H9 (cell line): ENCODE measurements around the gene PDE1C. TPM values are rescaled to one million over a fixed set of nuclear protein-coding genes. Genes with fewer than 3 reads are reported as not detected.

Source experiments
- DNase-seq: peaks from one replicate; pipeline ENCODE4 v3.0.0-alpha.2; 2017
- H2AFZ ChIP-seq: one replicate; pipeline ENCODE4 v1.6.1; 2013; ENCODE audit warnings: mild to moderate bottlenecking, low read length, control low read depth, moderate library complexity
- H2AK5ac ChIP-seq: 2 replicates; pipeline ENCODE4 v1.6.1; 2013; ENCODE audit warnings: low read length, control low read depth, mixed read lengths; ENCODE audit not compliant: insufficient read length
- H2BK120ac ChIP-seq: one replicate; pipeline ENCODE4 v1.6.1; 2013; ENCODE audit warnings: low read depth, mild to moderate bottlenecking, low read length, control low read depth, inconsistent platforms; ENCODE audit not compliant: poor library complexity, severe bottlenecking
- H2BK12ac ChIP-seq: 2 replicates; pipeline ENCODE4 v1.6.1; 2013; ENCODE audit warnings: low read length, control low read depth, mixed read lengths, low read depth; ENCODE audit not compliant: insufficient read length
- H2BK15ac ChIP-seq: 2 replicates; pipeline ENCODE4 v1.6.1; 2013; ENCODE audit warnings: low read depth, low read length, control low read depth
- H2BK20ac ChIP-seq: one replicate; pipeline ENCODE4 v1.6.1; 2013; ENCODE audit warnings: low read depth, mild to moderate bottlenecking, low read length, control low read depth, inconsistent platforms; ENCODE audit not compliant: poor library complexity, severe bottlenecking
- H2BK5ac ChIP-seq: 2 replicates; pipeline ENCODE4 v1.6.1; 2013; ENCODE audit warnings: low read length, control low read depth, mixed read lengths; ENCODE audit not compliant: insufficient read length
- H3K14ac ChIP-seq: 2 replicates; pipeline ENCODE4 v1.6.1; 2013; ENCODE audit warnings: low read length, control low read depth; ENCODE audit not compliant: insufficient read depth
- H3K18ac ChIP-seq: 2 replicates; pipeline ENCODE4 v1.6.1; 2013; ENCODE audit warnings: low read depth, mild to moderate bottlenecking, mixed read lengths, low read length, control low read depth; ENCODE audit not compliant: insufficient read length
- H3K23ac ChIP-seq: 2 replicates; pipeline ENCODE4 v1.6.1; 2013; ENCODE audit warnings: low read length, control low read depth, mixed read lengths, low read depth; ENCODE audit not compliant: insufficient read length
- H3K23me2 ChIP-seq: 2 replicates; pipeline ENCODE4 v1.6.1; 2013; ENCODE audit warnings: low read depth, mild to moderate bottlenecking, mixed read lengths, low read length, control low read depth; ENCODE audit not compliant: insufficient read length, poor library complexity, severe bottlenecking
- H3K27ac ChIP-seq: 2 replicates; pipeline ENCODE4 v1.5.1; 2013; ENCODE audit warnings: low read length, control low read depth, mixed read lengths, low read depth; ENCODE audit not compliant: insufficient read length
- H3K27me3 ChIP-seq: 2 replicates; pipeline ENCODE4 v1.6.1; 2013; ENCODE audit warnings: low read length, control low read depth, inconsistent platforms; ENCODE audit not compliant: insufficient read depth
- H3K4ac ChIP-seq: 2 replicates; pipeline ENCODE4 v1.6.1; 2013; ENCODE audit warnings: low read depth, mild to moderate bottlenecking, control low read depth, inconsistent platforms, low read length, moderate library complexity
- H3K4me1 ChIP-seq: 2 replicates; pipeline ENCODE4 v1.6.1; 2013; ENCODE audit warnings: low read length, control low read depth, inconsistent platforms; ENCODE audit not compliant: insufficient read depth
- H3K4me2 ChIP-seq: 2 replicates; pipeline ENCODE4 v1.6.1; 2013; ENCODE audit warnings: low read length, control low read depth, mixed read lengths; ENCODE audit not compliant: insufficient read length, insufficient read depth
- H3K56ac ChIP-seq: 2 replicates; pipeline ENCODE4 v1.6.1; 2013; ENCODE audit warnings: low read depth, mild to moderate bottlenecking, mixed read lengths, low read length, control low read depth; ENCODE audit not compliant: insufficient read length
- H3K79me1 ChIP-seq: 2 replicates; pipeline ENCODE4 v1.6.1; 2013; ENCODE audit warnings: low read depth, mild to moderate bottlenecking, moderate library complexity, low read length, control low read depth, inconsistent platforms; ENCODE audit not compliant: insufficient read depth, poor library complexity, severe bottlenecking
- H3K79me2 ChIP-seq: 2 replicates; pipeline ENCODE4 v1.6.1; 2013; ENCODE audit warnings: low read length, control low read depth, inconsistent platforms; ENCODE audit not compliant: insufficient read depth
- H3K9ac ChIP-seq: 2 replicates; pipeline ENCODE4 v1.6.1; 2013; ENCODE audit warnings: low read length, control low read depth, mixed read lengths; ENCODE audit not compliant: insufficient read length; ENCODE audit errors: extremely low read depth
- H3K9me3 ChIP-seq: one replicate; pipeline ENCODE4 v1.6.1; 2013; ENCODE audit warnings: low read depth, low read length, inconsistent platforms; ENCODE audit not compliant: control insufficient read depth
- H3T11ph ChIP-seq: one replicate; pipeline ENCODE4 v1.6.1; 2013; ENCODE audit warnings: mild to moderate bottlenecking, low read length, control low read depth, inconsistent platforms
- H4K20me1 ChIP-seq: one replicate; pipeline ENCODE4 v1.6.1; 2013; ENCODE audit not compliant: control insufficient read depth, insufficient read length, insufficient read depth
- H4K5ac ChIP-seq: 2 replicates; pipeline ENCODE4 v1.6.1; 2013; ENCODE audit warnings: low read depth, mild to moderate bottlenecking, mixed read lengths, low read length, control low read depth; ENCODE audit not compliant: insufficient read length
- H4K8ac ChIP-seq: replicated peaks from 2 replicates; pipeline ENCODE4 v1.6.1; 2013; ENCODE audit warnings: low read length, control low read depth, mixed read lengths, low read depth; ENCODE audit not compliant: insufficient read length
- H4K91ac ChIP-seq: 2 replicates; pipeline ENCODE4 v1.6.1; 2013; ENCODE audit warnings: low read depth, mild to moderate bottlenecking, moderate library complexity, mixed read lengths, low read length, control low read depth; ENCODE audit not compliant: insufficient read length
- H3K27ac Mint-ChIP-seq, 3 experiments: 2 replicates in 2 of 3; 3 replicates in 1 of 3; pipeline ENCODE4 v1.8.0; 2020 to 2021; ENCODE audit warnings: mixed read lengths in 3 of 3, mild to moderate bottlenecking in 1 of 3, moderate library complexity in 1 of 3
- H3K27me3 Mint-ChIP-seq: 2 replicates; pipeline ENCODE4 v1.8.0; 2021; ENCODE audit warnings: low read depth, mild to moderate bottlenecking, moderate library complexity, mixed read lengths
- H3K36me3 Mint-ChIP-seq, 3 experiments: 2 replicates in 2 of 3; 3 replicates in 1 of 3; pipeline ENCODE4 v1.8.0; 2020 to 2021; ENCODE audit warnings: low read depth in 3 of 3, mixed read lengths in 3 of 3; ENCODE audit not compliant: insufficient read depth in 1 of 3
- H3K4me1 Mint-ChIP-seq, 2 experiments: 2 replicates each; pipeline ENCODE4 v1.8.0; 2020; ENCODE audit warnings: mixed read lengths in 2 of 2
- H3K4me3 Mint-ChIP-seq, 2 experiments: 2 replicates in 1 of 2; 3 replicates in 1 of 2; pipeline ENCODE4 v1.8.0; 2020 to 2021; ENCODE audit warnings: mild to moderate bottlenecking in 2 of 2, mixed read lengths in 2 of 2, moderate library complexity in 1 of 2
- H3K9me3 Mint-ChIP-seq, 2 experiments: 2 replicates in 1 of 2; 3 replicates in 1 of 2; pipeline ENCODE4 v1.8.0; 2020; ENCODE audit warnings: mild to moderate bottlenecking in 2 of 2, mixed read lengths in 2 of 2, moderate library complexity in 1 of 2
- total RNA-seq: library from RNA; stranded (reverse); gene quantifications from 2 replicates; pipeline ENCODE4 v1.2.1, GENCODE V29; 2021
- TF ChIP-seq, protein P1 (sequence below): fragments of 200-600 bp; sonication (generic); conservative IDR thresholded peaks from 3 replicates; pipeline ENCODE4 v1.8.0; 2021; ENCODE audit warnings: antibody characterized with exemption, mild to moderate bottlenecking

Gene PDE1C
- total RNA-seq, 1 experiment from 2014 or later, result 0.17 TPM

DNA sequence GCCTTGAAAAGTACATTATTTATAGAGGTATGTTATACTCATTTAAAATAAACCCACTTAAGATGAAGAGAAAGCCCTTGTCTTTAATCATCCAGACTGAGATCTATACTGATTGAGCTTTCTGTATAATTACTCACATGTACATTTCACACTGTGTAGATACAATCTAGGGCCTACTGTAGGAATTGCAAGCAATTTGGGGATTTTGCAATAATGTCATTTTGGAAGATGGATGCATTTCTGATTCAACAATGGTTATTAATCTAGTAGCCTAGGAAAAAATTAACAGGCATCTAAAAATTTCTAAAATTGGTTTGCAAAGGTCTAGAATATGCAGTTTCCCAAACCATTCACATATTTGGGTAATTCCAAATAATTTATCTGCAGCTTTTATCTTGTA lies 132.2 kb downstream of the PDE1C start:
- H3K4me1 ChIP-seq, result no peaks in the 10 kb centered on the region
- no peak overlapping the region for H2BK12ac ChIP-seq
- no peak overlapping the region for H3T11ph ChIP-seq
- Mint-ChIP-seq H3K27ac (no peak overlapping the region), H3K27me3 (peaks cover 7% of the 10 kb centered on the region), H3K4me3 (no peak overlapping the region), H3K4me1 (peaks cover 3 to 16% of the 10 kb centered on the region in 2 experiments), H3K9me3 (no peaks in the 10 kb centered on the region), H3K36me3 (no peaks in the 10 kb centered on the region)
- no peak overlapping the region for H3K18ac ChIP-seq
- no peak overlapping the region for H2BK20ac ChIP-seq
- no peak overlapping the region for H4K91ac ChIP-seq
- H3K9ac ChIP-seq, result no peak overlapping the region
- H2BK120ac ChIP-seq, result no peak overlapping the region
- no peaks in the 10 kb centered on the region for H3K23me2 ChIP-seq
- H2AFZ ChIP-seq, result no peak overlapping the region
- H4K5ac ChIP-seq, result no peak overlapping the region
- no peaks in the 10 kb centered on the region for H3K27me3 ChIP-seq
- H4K8ac ChIP-seq, result no peak overlapping the region
- no peak overlapping the region for H3K14ac ChIP-seq
- no peak overlapping the region for H3K4me2 ChIP-seq
- no peaks in the 10 kb centered on the region for H3K79me2 ChIP-seq
- no peak overlapping the region for H3K56ac ChIP-seq
- no peak overlapping the region for H2BK5ac ChIP-seq
- H3K79me1 ChIP-seq, result no peaks in the 10 kb centered on the region
- no peak overlapping the region for H3K4ac ChIP-seq
- no peak overlapping the region for H2AK5ac ChIP-seq
- TF ChIP-seq, protein P1, sequence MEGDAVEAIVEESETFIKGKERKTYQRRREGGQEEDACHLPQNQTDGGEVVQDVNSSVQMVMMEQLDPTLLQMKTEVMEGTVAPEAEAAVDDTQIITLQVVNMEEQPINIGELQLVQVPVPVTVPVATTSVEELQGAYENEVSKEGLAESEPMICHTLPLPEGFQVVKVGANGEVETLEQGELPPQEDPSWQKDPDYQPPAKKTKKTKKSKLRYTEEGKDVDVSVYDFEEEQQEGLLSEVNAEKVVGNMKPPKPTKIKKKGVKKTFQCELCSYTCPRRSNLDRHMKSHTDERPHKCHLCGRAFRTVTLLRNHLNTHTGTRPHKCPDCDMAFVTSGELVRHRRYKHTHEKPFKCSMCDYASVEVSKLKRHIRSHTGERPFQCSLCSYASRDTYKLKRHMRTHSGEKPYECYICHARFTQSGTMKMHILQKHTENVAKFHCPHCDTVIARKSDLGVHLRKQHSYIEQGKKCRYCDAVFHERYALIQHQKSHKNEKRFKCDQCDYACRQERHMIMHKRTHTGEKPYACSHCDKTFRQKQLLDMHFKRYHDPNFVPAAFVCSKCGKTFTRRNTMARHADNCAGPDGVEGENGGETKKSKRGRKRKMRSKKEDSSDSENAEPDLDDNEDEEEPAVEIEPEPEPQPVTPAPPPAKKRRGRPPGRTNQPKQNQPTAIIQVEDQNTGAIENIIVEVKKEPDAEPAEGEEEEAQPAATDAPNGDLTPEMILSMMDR, result no peak
- no peak for DNase-seq
- H3K23ac ChIP-seq, result no peak overlapping the region
- H3K9me3 ChIP-seq, result no peaks in the 10 kb centered on the region
- H2BK15ac ChIP-seq, result no peak overlapping the region
- H3K27ac ChIP-seq, result no peak overlapping the region
- no peaks in the 10 kb centered on the region for H4K20me1 ChIP-seq
